Measurements from ENCODE around the gene MLC1.

MLC1 gene

GRCh38 chr22:50014053-50014501 is 71.1 kb downstream of the MLC1 start:
- DNase-seq, result no peak

DNA sequence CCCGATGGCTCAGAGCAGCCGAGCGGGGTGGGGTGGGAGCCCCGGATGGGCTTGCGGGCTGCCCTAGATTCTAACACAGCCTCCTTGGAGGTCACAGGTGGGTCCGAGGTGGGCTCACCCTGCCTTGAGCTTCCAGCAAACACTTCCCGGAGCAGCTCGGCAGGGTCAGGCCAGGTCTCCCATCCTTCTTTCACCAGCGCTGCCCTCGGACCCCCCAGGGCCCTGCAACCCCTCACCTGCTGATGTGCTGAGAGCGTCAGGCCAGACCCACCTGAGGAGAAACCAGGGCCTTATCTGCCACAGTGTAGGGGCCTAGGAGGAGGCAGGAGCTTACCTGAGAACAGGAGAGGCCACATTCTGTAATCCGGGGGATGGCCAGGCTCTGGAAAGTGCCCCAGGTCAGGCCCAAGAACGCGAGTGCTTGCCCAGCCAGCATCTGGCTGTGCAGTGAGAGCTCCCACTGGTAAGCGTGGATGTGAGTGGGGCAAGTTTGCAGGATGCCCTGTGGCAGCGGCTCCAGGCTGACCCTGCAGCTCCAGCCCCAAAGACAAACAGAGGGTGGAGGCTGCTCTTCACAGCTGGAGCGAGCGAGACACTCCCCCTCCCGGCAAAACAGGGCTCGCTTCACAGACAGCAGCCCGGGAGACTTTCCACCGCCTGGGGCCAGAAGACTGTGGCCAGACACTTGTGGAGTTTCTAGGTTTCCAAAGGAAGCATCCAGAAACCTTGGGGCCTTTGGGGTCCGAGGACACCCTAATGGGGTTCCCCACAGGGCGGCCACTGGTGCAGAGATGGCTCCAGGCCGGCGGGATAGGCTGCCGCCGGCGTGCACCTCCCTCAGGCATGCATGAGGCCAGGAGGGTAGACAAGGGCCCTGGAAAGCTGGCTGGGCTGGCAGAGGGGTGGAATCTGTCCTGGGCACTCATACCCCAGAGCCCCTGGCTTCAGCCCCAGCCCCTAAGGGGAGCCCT is 72.7 kb downstream of the MLC1 start, which contains the start of gene IL17REL:
IL17REL (minus strand) TSS at position 555 of the 971 bp plus-strand sequence; CDS start at position 436, 119 bp downstream.
- DNase-seq, result no peak

GRCh38 chr22:50011447-50012210 is 73.6 kb downstream of the MLC1 start:
- DNase-seq, result no peak

DNA sequence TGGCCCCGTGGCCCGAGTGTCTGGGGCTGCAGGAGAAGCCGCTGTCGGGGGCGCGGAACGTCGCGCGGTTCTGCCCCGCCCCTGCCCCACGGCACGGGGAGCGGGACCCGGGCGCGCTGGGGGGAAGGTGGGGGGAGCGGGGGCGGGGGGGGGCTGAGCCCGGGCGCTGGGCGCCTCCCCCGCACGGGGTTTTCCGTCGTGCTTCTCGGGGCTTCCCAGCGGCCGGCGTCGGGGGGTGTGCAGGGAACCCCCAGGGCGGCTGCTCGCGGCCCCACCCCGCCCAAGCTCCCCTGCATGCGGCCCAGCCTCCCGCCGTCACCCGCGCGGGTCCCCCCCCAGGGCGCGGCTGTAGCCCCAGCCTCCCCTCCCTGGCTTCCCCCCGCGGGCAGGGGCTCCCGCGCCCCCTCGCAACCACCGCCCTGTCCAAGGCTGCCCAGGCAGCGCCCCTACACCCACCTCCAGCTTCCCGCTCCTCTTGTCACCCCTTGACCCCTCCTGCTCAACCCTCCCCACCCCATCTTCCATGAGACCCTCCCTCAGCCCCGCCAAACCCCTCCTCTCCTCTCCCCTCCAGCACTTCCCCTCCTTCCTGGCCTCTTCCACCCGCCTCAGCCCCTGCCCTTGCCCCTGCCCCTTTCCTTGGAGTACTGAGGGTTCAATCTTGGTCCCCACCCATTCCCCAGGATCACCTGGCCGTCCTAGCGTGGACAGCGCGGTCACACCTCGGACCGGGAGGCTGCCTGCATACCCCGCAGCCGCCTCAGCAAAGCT is 74.4 kb downstream of the MLC1 start:
- DNase-seq, result peak; percentile 68

- DNase-seq, result no peak
These were observed 75.2 kb downstream of the MLC1 start for GRCh38 chr22:50009765-50010675.

Measured in effector CD4-positive, alpha-beta T cell (primary cell).